K562 (cell line): Measurements from ENCODE around the gene ZFAND5. TPM values are rescaled to one million over a fixed set of nuclear protein-coding genes. Genes with fewer than 3 reads are reported as not detected.

Experiments used
- CC2D1A ChIP-seq: fragments of 450-650 bp; IDR thresholded peaks from 2 replicates; pipeline ENCODE4 v1.6.1; 2017; ENCODE audit warnings: mild to moderate bottlenecking
- ELF1 ChIP-seq: fragments of 200-800 bp; sonication (Bioruptor generic); IDR thresholded peaks from 2 replicates; pipeline ENCODE4 v1.6.1; 2016; ENCODE audit warnings: missing genetic modification characterization, missing compliant biosample characterization
- JUND ChIP-seq, 2 experiments: IDR thresholded peaks; 2 replicates in 1 of 2; 3 replicates in 1 of 2; pipeline ENCODE4 v1.6.1; 2011; ENCODE audit warnings: borderline replicate concordance in 2 of 2, low read depth in 2 of 2, low read length in 2 of 2, improper control_type of control experiment in 1 of 2, missing biosample characterization in 1 of 2, missing genetic modification characterization in 1 of 2, missing genetic modification reagents in 1 of 2
- KLF6 ChIP-seq: fragments of 250-450 bp; sonication (Bioruptor Pico); IDR thresholded peaks from 2 replicates; pipeline ENCODE4 v1.4.0; 2020; ENCODE audit warnings: mild to moderate bottlenecking, moderate library complexity, borderline replicate concordance
- LARP7 ChIP-seq: fragments of 450-650 bp; IDR thresholded peaks from 2 replicates; pipeline ENCODE4 v1.6.1; 2016
- NFE2 ChIP-seq: IDR thresholded peaks from 2 replicates; pipeline ENCODE4 v1.6.1; 2014; ENCODE audit warnings: antibody characterized with exemption, low read depth
- TFAP4 ChIP-seq: sonication (generic); formaldehyde crosslinking; IDR thresholded peaks from 2 replicates; pipeline ENCODE4 v1.8.0; 2022; ENCODE audit warnings: missing genetic modification reagents, mild to moderate bottlenecking, moderate library complexity, borderline replicate concordance
- TRIM24 ChIP-seq, 2 experiments: fragments of 450-650 bp; IDR thresholded peaks; 2 replicates each; pipeline ENCODE4 v1.6.1; 2016
- ZNF384 ChIP-seq: IDR thresholded peaks from 2 replicates; pipeline ENCODE4 v1.6.1; 2012; ENCODE audit warnings: low read depth, low read length, improper control_type of control experiment
- polyA plus RNA-seq, 8 experiments: library from polyadenylated mRNA; depleted of rRNA in 4 of 8; stranded (reverse) in 5 of 8; unstranded in 3 of 8; fragments of >200 nt; fragmentation: Nextera tagmentation in 2 of 8; fragmentation: Illumina TruSeq in 1 of 8; extraction: Ambion mirVana in 2 of 8; extraction: Trizol in 1 of 8; gene quantifications; 2 replicates each; pipeline versions ENCODE4 v1.2.1 to v1.2.3, GENCODE V29; 2011 to 2014; ENCODE audit warnings: inconsistent platforms in 1 of 8, missing spikeins in 1 of 8
- total RNA-seq, 7 experiments: library from RNA; depleted of rRNA in 6 of 7; stranded (reverse); fragments of >200 nt in 6 of 7; fragmentation: Illumina TruSeq in 2 of 7; extraction: Trizol in 2 of 7; gene quantifications; 2 replicates each; pipeline versions ENCODE4 v1.2.1 to v1.2.3, GENCODE V29; 2011 to 2021; ENCODE audit warnings: low replicate concordance in 1 of 7
- TF ChIP-seq, protein P1 (sequence below), 2 experiments: IDR thresholded peaks; 2 replicates each; pipeline ENCODE4 v1.6.1; 2011; ENCODE audit warnings: borderline replicate concordance in 1 of 2, control low read depth in 1 of 2, low read depth in 1 of 2, low read length in 1 of 2, mild to moderate bottlenecking in 1 of 2, mixed read lengths in 1 of 2, moderate library complexity in 1 of 2; ENCODE audit not compliant: insufficient read depth in 1 of 2, insufficient read length in 1 of 2, poor library complexity in 1 of 2, severe bottlenecking in 1 of 2; ENCODE audit errors: extremely low read depth in 1 of 2

Gene ZFAND5
- total and polyA plus RNA-seq, 9 of the 15 experiments (the other 6 are each of a cell fraction or from before 2014, with no cell fraction given), result 12.7 to 64.2 (median 34.5) TPM

- TF ChIP-seq JUND (IDR thresholded peaks at IDR 0.05; ENCODE audit: borderline replicate concordance, low read depth, low read length) (0 out of 2 replicates have a peak, but pooled peaks have one; percentile 15), JUND (tag; IDR thresholded peaks at IDR 0.05; ENCODE audit: borderline replicate concordance, low read depth, low read length) (no peak), LARP7 (no peak), ELF1 (tag) (0 out of 2 replicates have a peak, but pooled peaks have one; percentile 3), ZNF384 (no peak), NFE2 (0 out of 2 replicates have a peak, but pooled peaks have one; percentile 4), KLF6 (CRISPR knock-in tag) (no peak), TFAP4 (CRISPR knock-in tag) (peak; percentile 42; the same call in 1 of the 2 replicates), TRIM24 (IDR thresholded peaks at IDR 0.05) (no peak), CC2D1A (peak; percentile 74; the same call in 1 of the 2 replicates)
- TF ChIP-seq, protein P1, sequence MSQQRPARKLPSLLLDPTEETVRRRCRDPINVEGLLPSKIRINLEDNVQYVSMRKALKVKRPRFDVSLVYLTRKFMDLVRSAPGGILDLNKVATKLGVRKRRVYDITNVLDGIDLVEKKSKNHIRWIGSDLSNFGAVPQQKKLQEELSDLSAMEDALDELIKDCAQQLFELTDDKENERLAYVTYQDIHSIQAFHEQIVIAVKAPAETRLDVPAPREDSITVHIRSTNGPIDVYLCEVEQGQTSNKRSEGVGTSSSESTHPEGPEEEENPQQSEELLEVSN (IDR thresholded peaks at IDR 0.05; ENCODE audit: borderline replicate concordance in 1 of 2, extremely low read depth in 1 of 2, insufficient read depth in 1 of 2, insufficient read length in 1 of 2, low read depth in 1 of 2, low read length in 1 of 2, poor library complexity in 1 of 2, severe bottlenecking in 1 of 2), result no peak
- TF ChIP-seq, all 486 proteins: peak for 18
These were observed 59.9 kb downstream of the ZFAND5 start (continued) for GRCh38 chr9:72305102-72305546.
